OCI-LY1 (cell line): ENCODE measurements around the gene CDC42EP3.

Experiments
- H2AFZ ChIP-seq: fragments of 200-600 bp; sonication (generic), shearing (Covaris generic); 2 replicates; pipeline ENCODE4 v1.6.0; 2014; ENCODE audit warnings: antibody characterized with exemption, mild to moderate bottlenecking, low read length
- H3F3A ChIP-seq: fragments of 200-600 bp; sonication (generic), shearing (Covaris generic); 2 replicates; pipeline ENCODE4 v1.6.0; 2014; ENCODE audit warnings: mild to moderate bottlenecking, antibody characterized with exemption, low read length, moderate library complexity; ENCODE audit not compliant: insufficient read depth
- H3K27ac ChIP-seq: fragments of 200-600 bp; sonication (generic); 2 replicates; pipeline ENCODE4 v1.5.1; 2014; ENCODE audit warnings: low read length, mixed run types, mild to moderate bottlenecking, low read depth; ENCODE audit not compliant: poor library complexity, severe bottlenecking
- H3K27me3 ChIP-seq: fragments of 200-600 bp; sonication (generic); 2 replicates; pipeline ENCODE4 v1.6.0; 2014; ENCODE audit warnings: antibody characterized with exemption, mild to moderate bottlenecking, low read length, moderate library complexity; ENCODE audit not compliant: insufficient read depth
- H3K36me3 ChIP-seq: fragments of 200-600 bp; sonication (generic); 2 replicates; pipeline ENCODE4 v1.6.1; 2014; ENCODE audit warnings: mild to moderate bottlenecking, antibody characterized with exemption, low read length, moderate library complexity, mixed read lengths; ENCODE audit not compliant: insufficient read depth
- H3K4me1 ChIP-seq: fragments of 200-600 bp; sonication (generic); 2 replicates; pipeline ENCODE4 v1.5.1; 2014; ENCODE audit warnings: mild to moderate bottlenecking, low read length, moderate library complexity; ENCODE audit not compliant: insufficient read depth, severe bottlenecking
- H3K4me2 ChIP-seq: fragments of 200-600 bp; sonication (generic), shearing (Covaris generic); 2 replicates; pipeline ENCODE4 v1.6.1; 2014; ENCODE audit warnings: low read length
- H3K4me3 ChIP-seq: fragments of 200-600 bp; sonication (generic); 2 replicates; pipeline ENCODE4 v1.5.1; 2014; ENCODE audit warnings: low read length, low read depth, mild to moderate bottlenecking, mixed read lengths; ENCODE audit not compliant: poor library complexity, severe bottlenecking
- H3K79me2 ChIP-seq: fragments of 200-600 bp; shearing (Covaris generic); 2 replicates; pipeline ENCODE4 v1.6.1; 2016; ENCODE audit warnings: mixed run types, low read length, mixed read lengths; ENCODE audit not compliant: insufficient read depth
- H3K9ac ChIP-seq: fragments of 200-600 bp; sonication (generic), shearing (Covaris generic); 2 replicates; pipeline ENCODE4 v1.6.1; 2014; ENCODE audit warnings: mild to moderate bottlenecking, low read length, mixed read lengths
- H3K9me2 ChIP-seq: fragments of 200-600 bp; sonication (generic), shearing (Covaris generic); 2 replicates; pipeline ENCODE4 v1.6.1; 2014; ENCODE audit warnings: low read depth, mild to moderate bottlenecking, low read length, mixed read lengths
- H3K9me3 ChIP-seq: fragments of 200-600 bp; shearing (Covaris generic); 2 replicates; pipeline ENCODE4 v1.6.1; 2014; ENCODE audit warnings: low read length, mixed read lengths
- H4K20me1 ChIP-seq: fragments of 200-600 bp; sonication (generic), shearing (Covaris generic); 2 replicates; pipeline ENCODE4 v1.6.0; 2016; ENCODE audit warnings: mild to moderate bottlenecking, low read length; ENCODE audit not compliant: insufficient read depth
- EZH2 ChIP-seq: fragments of 200-600 bp; sonication (generic), shearing (Covaris generic); IDR thresholded peaks from 2 replicates; pipeline ENCODE4 v1.8.0; 2017; ENCODE audit warnings: borderline replicate concordance, mixed run types, mild to moderate bottlenecking, antibody characterized with exemption, low read length, moderate library complexity, mixed read lengths
- TF ChIP-seq, protein P1 (sequence below): fragments of 200-600 bp; sonication (generic), shearing (Covaris generic); IDR thresholded peaks from 2 replicates; pipeline ENCODE4 v1.5.1; 2017; ENCODE audit warnings: mild to moderate bottlenecking, antibody characterized with exemption, low read length, moderate library complexity, mixed read lengths

The CDC42EP3 gene

GRCh38 chr2:37642907-37643729 is 28.3 kb downstream of the CDC42EP3 start:
- no peaks in the 10 kb centered on the region for H4K20me1 ChIP-seq
- H3K4me2 ChIP-seq: no peak overlapping the region
- no peak overlapping the region for H3K4me3 ChIP-seq
- H3K79me2 ChIP-seq: no peaks in the 10 kb centered on the region
- H3K9me3 ChIP-seq: no peaks in the 10 kb centered on the region
- no peaks in the 10 kb centered on the region for H3K27me3 ChIP-seq
- TF ChIP-seq, protein P1, sequence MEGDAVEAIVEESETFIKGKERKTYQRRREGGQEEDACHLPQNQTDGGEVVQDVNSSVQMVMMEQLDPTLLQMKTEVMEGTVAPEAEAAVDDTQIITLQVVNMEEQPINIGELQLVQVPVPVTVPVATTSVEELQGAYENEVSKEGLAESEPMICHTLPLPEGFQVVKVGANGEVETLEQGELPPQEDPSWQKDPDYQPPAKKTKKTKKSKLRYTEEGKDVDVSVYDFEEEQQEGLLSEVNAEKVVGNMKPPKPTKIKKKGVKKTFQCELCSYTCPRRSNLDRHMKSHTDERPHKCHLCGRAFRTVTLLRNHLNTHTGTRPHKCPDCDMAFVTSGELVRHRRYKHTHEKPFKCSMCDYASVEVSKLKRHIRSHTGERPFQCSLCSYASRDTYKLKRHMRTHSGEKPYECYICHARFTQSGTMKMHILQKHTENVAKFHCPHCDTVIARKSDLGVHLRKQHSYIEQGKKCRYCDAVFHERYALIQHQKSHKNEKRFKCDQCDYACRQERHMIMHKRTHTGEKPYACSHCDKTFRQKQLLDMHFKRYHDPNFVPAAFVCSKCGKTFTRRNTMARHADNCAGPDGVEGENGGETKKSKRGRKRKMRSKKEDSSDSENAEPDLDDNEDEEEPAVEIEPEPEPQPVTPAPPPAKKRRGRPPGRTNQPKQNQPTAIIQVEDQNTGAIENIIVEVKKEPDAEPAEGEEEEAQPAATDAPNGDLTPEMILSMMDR: no peak
- TF ChIP-seq EZH2: no peak
- no peaks in the 10 kb centered on the region for H3K9me2 ChIP-seq
- no peak overlapping the region for H3K27ac ChIP-seq
- no peak overlapping the region for H2AFZ ChIP-seq
- H3F3A ChIP-seq: no peaks in the 10 kb centered on the region
- H3K9ac ChIP-seq: no peak overlapping the region
- no peaks in the 10 kb centered on the region for H3K36me3 ChIP-seq
- no peaks in the 10 kb centered on the region for H3K4me1 ChIP-seq

DNA sequence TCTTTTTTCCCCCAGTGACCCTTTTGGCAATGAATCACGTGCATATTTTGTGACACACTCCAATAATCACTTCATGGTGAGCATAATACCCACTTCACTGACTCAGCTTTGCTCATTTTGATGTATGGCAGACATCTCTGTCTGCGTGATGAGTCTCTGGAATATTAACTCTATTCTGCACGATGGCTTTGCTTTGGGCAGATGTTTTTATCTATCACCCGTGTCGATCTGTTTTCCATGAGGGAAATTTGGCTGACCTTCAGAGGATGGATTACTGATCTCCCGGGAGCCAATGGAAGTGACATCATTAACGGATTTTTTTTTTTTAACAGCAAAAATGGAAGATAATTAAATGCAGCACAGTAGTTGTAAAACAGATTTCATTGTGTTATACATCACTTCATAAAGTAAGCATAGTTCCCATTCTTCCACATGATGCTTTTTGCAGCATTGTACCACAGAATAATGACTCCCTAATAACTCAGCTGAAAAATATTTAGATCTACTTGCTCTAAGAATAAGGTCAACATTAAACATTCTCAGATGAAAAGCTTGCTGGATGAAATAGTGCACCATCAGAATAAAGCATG is 29.8 kb downstream of the CDC42EP3 start:
- H3F3A ChIP-seq: no peaks in the 10 kb centered on the region
- no peak overlapping the region for H3K4me2 ChIP-seq
- no peaks in the 10 kb centered on the region for H3K27me3 ChIP-seq
- TF ChIP-seq, protein P1: no peak
- TF ChIP-seq EZH2: no peak
- no peaks in the 10 kb centered on the region for H3K79me2 ChIP-seq
- no peaks in the 10 kb centered on the region for H4K20me1 ChIP-seq
- peaks cover 2% of the 10 kb centered on the region for H3K4me1 ChIP-seq
- no peak overlapping the region for H3K27ac ChIP-seq
- H3K4me3 ChIP-seq: no peak overlapping the region
- no peak overlapping the region for H2AFZ ChIP-seq
- H3K9me3 ChIP-seq: no peaks in the 10 kb centered on the region
- no peak overlapping the region for H3K9ac ChIP-seq
- H3K36me3 ChIP-seq: no peaks in the 10 kb centered on the region
- H3K9me2 ChIP-seq: no peaks in the 10 kb centered on the region

DNA sequence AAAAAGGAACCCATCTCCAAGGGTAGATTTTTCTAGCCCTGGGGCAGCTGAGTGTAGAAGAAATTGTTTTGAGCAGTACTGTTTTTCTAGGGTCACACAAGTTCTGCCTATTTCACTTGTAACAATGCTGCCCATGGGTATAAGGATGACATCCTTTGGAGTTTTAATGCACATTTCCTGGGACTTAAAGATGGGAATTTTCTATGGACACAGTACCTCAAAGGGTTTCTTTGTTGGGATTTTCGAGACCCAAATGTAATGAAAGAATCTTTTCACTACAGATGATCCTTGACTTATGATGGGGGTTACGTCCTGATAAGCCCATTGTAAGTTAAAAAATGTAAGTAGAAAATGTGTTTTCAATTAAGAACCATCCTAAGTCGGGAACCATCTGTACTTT is 31.8 kb downstream of the CDC42EP3 start:
- H3K27ac ChIP-seq: no peak overlapping the region

More for the DNA sequence above, 31.8 kb downstream of the CDC42EP3 start:
- Histone ChIP-seq H3K27me3 (no peaks in the 10 kb centered on the region), H4K20me1 (no peaks in the 10 kb centered on the region), H3F3A (no peaks in the 10 kb centered on the region), H3K9me2 (no peaks in the 10 kb centered on the region), H3K9me3 (no peaks in the 10 kb centered on the region), H3K79me2 (no peaks in the 10 kb centered on the region), H3K36me3 (no peaks in the 10 kb centered on the region), H3K4me1 (peaks cover 19% of the 10 kb centered on the region), H3K4me3 (no peak overlapping the region), H2AFZ (no peak overlapping the region), H3K4me2 (no peak overlapping the region), H3K9ac (no peak overlapping the region)
- no peak for TF ChIP-seq EZH2
- TF ChIP-seq, protein P1: no peak
